CD4-positive, CD25-positive, alpha-beta regulatory T cell (primary cell): ENCODE data around the gene BCR. TPM values are rescaled to one million over a fixed set of nuclear protein-coding genes. Genes with fewer than 3 reads are reported as not detected.

Source experiments
- ATAC-seq, 2 donors: fragments of 150-1000 bp; cut with Tn5 transposase; one replicate each; pipeline ENCODE4 v1.10.0; 2021; ENCODE audit warnings: low read depth in 2 of 2, moderate number of reproducible peaks in 2 of 2, moderate library complexity in 1 of 2
- DNase-seq, 3 donors: peaks; one replicate each; pipeline versions ENCODE4 v3.0.0 to v3.0.0-alpha.2; 2012 to 2022; ENCODE audit warnings: mixed read lengths in 1 of 3
- H3K27ac ChIP-seq: one replicate; pipeline ENCODE4 v1.7.0; 2013; ENCODE audit warnings: mild to moderate bottlenecking, low read length; ENCODE audit not compliant: insufficient read depth, poor library complexity, severe bottlenecking
- H3K27me3 ChIP-seq: one replicate; pipeline ENCODE4 v1.7.0; 2013; ENCODE audit warnings: low read length; ENCODE audit not compliant: control insufficient read depth, insufficient read depth
- H3K36me3 ChIP-seq: one replicate; pipeline ENCODE4 v1.7.0; 2013; ENCODE audit warnings: mild to moderate bottlenecking, low read length, moderate library complexity; ENCODE audit not compliant: control insufficient read depth, insufficient read depth
- H3K4me1 ChIP-seq: 2 replicates; pipeline ENCODE4 v1.7.0; 2013; ENCODE audit warnings: mild to moderate bottlenecking, low read length; ENCODE audit not compliant: insufficient read depth, control insufficient read depth, poor library complexity, severe bottlenecking
- H3K4me3 ChIP-seq: one replicate; pipeline ENCODE4 v1.7.0; 2013; ENCODE audit warnings: low read depth, mild to moderate bottlenecking, low read length, moderate library complexity
- H3K9me3 ChIP-seq, 2 experiments: 1 replicate in 1 of 2; 2 replicates in 1 of 2; pipeline ENCODE4 v1.7.0; 2013; ENCODE audit warnings: low read length in 2 of 2, mild to moderate bottlenecking in 1 of 2, moderate library complexity in 1 of 2; ENCODE audit not compliant: control insufficient read depth in 2 of 2
- H3K27ac Mint-ChIP-seq, 3 donors: one replicate each; pipeline ENCODE4 v1.8.0; 2020 to 2022; ENCODE audit warnings: mild to moderate bottlenecking in 3 of 3, mixed read lengths in 3 of 3, moderate library complexity in 2 of 3
- H3K27me3 Mint-ChIP-seq: one replicate; pipeline ENCODE4 v1.8.0; 2022; ENCODE audit warnings: mild to moderate bottlenecking, mixed read lengths
- H3K36me3 Mint-ChIP-seq: one replicate; pipeline ENCODE4 v1.8.0; 2020; ENCODE audit warnings: mixed read lengths
- H3K4me1 Mint-ChIP-seq, 4 donors: one replicate each; pipeline ENCODE4 v1.8.0; 2020 to 2022; ENCODE audit warnings: mixed read lengths in 4 of 4, mild to moderate bottlenecking in 1 of 4
- H3K4me3 Mint-ChIP-seq, 4 donors: one replicate each; pipeline ENCODE4 v1.8.0; 2020 to 2022; ENCODE audit warnings: mild to moderate bottlenecking in 4 of 4, mixed read lengths in 4 of 4, moderate library complexity in 3 of 4
- H3K9me3 Mint-ChIP-seq, 7 donors: one replicate each; pipeline ENCODE4 v1.8.0; 2020 to 2022; ENCODE audit warnings: mixed read lengths in 7 of 7, mild to moderate bottlenecking in 3 of 7, moderate library complexity in 2 of 7
- polyA plus RNA-seq, 4 donors: library from polyadenylated mRNA; unstranded; fragments of 300-500 nt; fragmentation: Illumina TruSeq; gene quantifications; one replicate each; pipeline ENCODE4 v1.2.3, GENCODE V29; 2021
- total RNA-seq: library from RNA; stranded (reverse); gene quantifications from one replicate; pipeline ENCODE4 v1.2.3, GENCODE V29; 2022

BCR gene
- total and polyA plus RNA-seq, 5 donors from 2014 or later: 2.6 to 66.3 (median 2.8) TPM

GRCh38 chr22:23168391-23169042 lies 11.8 kb upstream of the BCR start:
- H3K9me3 ChIP-seq: no peaks in the 10 kb centered on the region
- H3K27ac ChIP-seq: no peak overlapping the region
- no peak overlapping the region for H3K4me3 Mint-ChIP-seq
- H3K27ac Mint-ChIP-seq: peak overlapping the region in 1 of 3 donors; percentile 36
- H3K36me3 ChIP-seq: no peaks in the 10 kb centered on the region
- DNase-seq: no peak
- no peaks in the 10 kb centered on the region for H3K9me3 Mint-ChIP-seq
- no peaks in the 10 kb centered on the region for H3K27me3 Mint-ChIP-seq
- no peaks in the 10 kb centered on the region for H3K4me1 Mint-ChIP-seq
- no peak overlapping the region for H3K4me3 ChIP-seq
- no peaks in the 10 kb centered on the region for H3K36me3 Mint-ChIP-seq
- no peaks in the 10 kb centered on the region for H3K4me1 ChIP-seq
- H3K27me3 ChIP-seq: no peaks in the 10 kb centered on the region
- no peak for ATAC-seq

GRCh38 chr22:23169043-23169406 lies 11.3 kb upstream of the BCR start:
- no peaks in the 10 kb centered on the region for H3K27me3 Mint-ChIP-seq
- no peaks in the 10 kb centered on the region for H3K4me1 ChIP-seq

GRCh38 chr22:23175817-23176644 lies 4.3 kb upstream of the BCR start:
- Histone ChIP-seq H3K36me3 (no peaks in the 10 kb centered on the region), H3K27ac (no peak overlapping the region), H3K9me3 (no peaks in the 10 kb centered on the region), H3K27me3 (no peaks in the 10 kb centered on the region), H3K4me1 (peaks cover 20% of the 10 kb centered on the region), H3K4me3 (no peak overlapping the region)
- no peak for ATAC-seq
- Mint-ChIP-seq H3K36me3 (peaks cover 3% of the 10 kb centered on the region), H3K9me3 (peaks cover 0 to 7% (median 0%) of the 10 kb centered on the region in 7 donors), H3K27ac (no peak overlapping the region), H3K4me1 (peaks cover 0 to 23% (median 14%) of the 10 kb centered on the region in 4 donors), H3K4me3 (peak overlapping the region in 2 of 4 donors; percentile 4 to 40), H3K27me3 (no peaks in the 10 kb centered on the region)
- peak in 1 of 3 donors; percentile 60 for DNase-seq

More at GRCh38 chr22:23169043-23169406, 11.3 kb upstream of the BCR start:
- DNase-seq (no peak), ATAC-seq (no peak)
- Histone ChIP-seq H3K36me3 (no peaks in the 10 kb centered on the region), H3K27me3 (no peaks in the 10 kb centered on the region), H3K27ac (no peak overlapping the region), H3K9me3 (no peaks in the 10 kb centered on the region), H3K4me3 (no peak overlapping the region)
- H3K36me3 Mint-ChIP-seq: no peaks in the 10 kb centered on the region
- H3K9me3 Mint-ChIP-seq: no peaks in the 10 kb centered on the region
- peaks cover 0 to 3% (median 0%) of the 10 kb centered on the region in 4 donors for H3K4me1 Mint-ChIP-seq
- H3K27ac Mint-ChIP-seq: no peak overlapping the region
- no peak overlapping the region for H3K4me3 Mint-ChIP-seq

DNA sequence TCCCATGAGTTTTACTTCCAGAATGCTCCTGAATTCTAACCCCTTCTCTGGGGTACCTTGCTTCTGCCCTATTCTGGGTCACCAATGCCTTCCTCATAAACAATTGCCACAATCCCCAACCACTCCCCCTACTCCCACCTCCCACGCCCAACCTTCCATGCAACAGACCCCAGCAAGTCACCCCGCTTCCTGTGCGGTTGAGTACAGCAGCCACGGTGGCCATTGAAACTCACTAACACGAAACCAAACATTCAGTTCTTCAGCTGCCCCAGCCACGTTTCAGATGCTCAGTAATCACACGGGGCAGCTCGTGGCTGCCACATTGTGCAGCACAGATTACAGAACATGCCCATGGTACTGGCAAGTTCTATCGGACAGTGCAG lies 3.7 kb upstream of the BCR start:
- H3K36me3 Mint-ChIP-seq: peaks cover 3% of the 10 kb centered on the region
- Histone ChIP-seq H3K4me1 (peaks cover 24% of the 10 kb centered on the region), H3K27me3 (no peaks in the 10 kb centered on the region), H3K27ac (no peak overlapping the region), H3K9me3 (no peaks in the 10 kb centered on the region), H3K36me3 (no peaks in the 10 kb centered on the region), H3K4me3 (no peak overlapping the region)
- peaks cover 0 to 23% (median 14%) of the 10 kb centered on the region in 4 donors for H3K4me1 Mint-ChIP-seq
- H3K27me3 Mint-ChIP-seq: no peaks in the 10 kb centered on the region
- H3K9me3 Mint-ChIP-seq: peaks cover 0 to 7% (median 0%) of the 10 kb centered on the region in 7 donors
- H3K4me3 Mint-ChIP-seq: peak overlapping the region in 2 of 4 donors; percentile 27 to 40
- no peak overlapping the region for H3K27ac Mint-ChIP-seq
- ATAC-seq: no peak
- DNase-seq: no peak

DNA sequence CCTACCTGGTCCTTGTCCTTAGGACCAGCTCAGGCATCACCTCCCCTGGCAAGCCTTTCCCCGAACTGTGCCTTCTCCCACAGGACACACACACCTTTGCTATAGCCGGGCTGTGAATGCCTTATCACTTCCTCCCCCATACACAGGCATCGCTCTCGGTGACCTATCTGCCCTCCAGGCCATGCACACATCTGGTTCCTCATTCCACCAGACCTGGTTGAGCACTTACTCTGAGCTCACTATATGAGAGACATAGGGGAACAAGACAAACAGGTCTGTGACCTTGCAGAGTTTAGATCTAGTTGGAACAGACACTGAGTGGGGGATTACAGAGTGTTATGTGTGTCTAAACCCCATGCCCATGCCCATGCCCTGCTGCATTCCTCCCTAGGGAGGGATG lies 3.1 kb upstream of the BCR start:
- Histone ChIP-seq H3K27ac (no peak overlapping the region), H3K4me1 (peaks cover 30% of the 10 kb centered on the region), H3K4me3 (no peak overlapping the region), H3K36me3 (no peaks in the 10 kb centered on the region), H3K27me3 (no peaks in the 10 kb centered on the region), H3K9me3 (no peaks in the 10 kb centered on the region)
- no peaks in the 10 kb centered on the region for H3K27me3 Mint-ChIP-seq
- H3K27ac Mint-ChIP-seq: no peak overlapping the region
- DNase-seq (no peak), ATAC-seq (no peak)
- peaks cover 3% of the 10 kb centered on the region for H3K36me3 Mint-ChIP-seq
- H3K9me3 Mint-ChIP-seq: peaks cover 0 to 7% (median 0%) of the 10 kb centered on the region in 7 donors
- H3K4me1 Mint-ChIP-seq: peaks cover 0 to 28% (median 15%) of the 10 kb centered on the region in 4 donors
- peak overlapping the region in 1 of 4 donors; percentile 0 for H3K4me3 Mint-ChIP-seq

- H3K9me3 ChIP-seq: no peaks in the 10 kb centered on the region
- Mint-ChIP-seq H3K4me3 (peak overlapping the region; percentile 83 to 96 (median 90)), H3K36me3 (peaks cover 7% of the 10 kb centered on the region), H3K27ac (peak overlapping the region in 2 of 3 donors; percentile 75 to 84), H3K4me1 (peaks cover 6 to 43% (median 28%) of the 10 kb centered on the region in 4 donors), H3K9me3 (peaks cover 0 to 7% (median 0%) of the 10 kb centered on the region in 7 donors), H3K27me3 (no peaks in the 10 kb centered on the region)
- ATAC-seq (peak; percentile 18 to 45), DNase-seq (peak; percentile 47 to 54 (median 47))
- peaks cover 44% of the 10 kb centered on the region for H3K4me1 ChIP-seq
- H3K27me3 ChIP-seq: no peaks in the 10 kb centered on the region
- H3K36me3 ChIP-seq: no peaks in the 10 kb centered on the region
- no peak overlapping the region for H3K27ac ChIP-seq
- H3K4me3 ChIP-seq: no peak overlapping the region
These were observed 1.6 kb upstream of the BCR start for GRCh38 chr22:23178512-23179254.

DNA sequence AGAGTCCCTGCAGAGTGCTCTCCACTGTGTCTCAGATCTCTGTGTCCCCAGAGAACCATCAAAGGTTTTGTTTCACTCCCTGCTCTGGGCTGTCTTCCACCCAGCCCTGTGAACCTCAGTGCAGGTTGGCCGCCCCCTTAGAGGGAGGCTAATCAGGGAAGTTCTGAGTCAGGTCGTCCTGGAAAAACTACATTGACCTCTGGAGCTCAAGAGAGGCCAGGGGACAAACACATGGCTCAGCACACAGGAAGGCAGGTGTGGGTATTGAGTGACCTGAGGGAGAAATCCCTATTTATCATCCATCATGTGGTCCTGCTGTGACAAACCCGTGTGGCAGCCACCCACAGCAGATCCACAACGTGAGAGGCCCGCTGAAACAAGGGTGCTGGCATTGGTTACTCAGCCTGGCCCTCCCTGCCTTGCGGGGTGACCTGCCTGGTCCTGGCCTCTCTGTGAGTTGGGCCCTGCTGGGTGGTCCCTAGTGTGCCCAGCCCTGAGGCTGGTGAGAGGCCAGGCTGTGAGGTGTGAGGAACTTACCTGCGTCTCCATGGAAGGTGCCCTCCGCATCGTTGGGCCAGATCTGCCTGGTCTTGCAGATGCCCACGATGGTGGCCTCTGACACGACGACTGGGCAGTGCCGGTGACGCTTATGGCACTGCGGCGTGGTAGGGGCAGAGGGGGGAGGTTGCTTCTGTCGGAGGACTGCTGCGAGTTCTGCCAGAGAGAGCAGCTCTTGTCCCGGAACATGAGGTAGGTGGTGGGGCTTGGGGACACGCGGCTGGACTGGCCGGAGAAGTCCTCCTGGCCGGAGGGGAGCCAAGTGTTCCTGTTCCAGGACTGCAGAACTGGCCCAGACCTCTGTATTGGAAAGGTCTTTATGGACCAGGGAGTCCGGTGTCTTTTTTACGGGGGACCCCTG lies 669 bp upstream of the BCR start:
- Mint-ChIP-seq H3K4me3 (peak overlapping the region; percentile 83 to 96 (median 90)), H3K4me1 (peaks cover 6 to 53% (median 32%) of the 10 kb centered on the region in 4 donors), H3K27ac (peak overlapping the region in 2 of 3 donors; percentile 48 to 86), H3K9me3 (peaks cover 0 to 7% (median 0%) of the 10 kb centered on the region in 7 donors), H3K36me3 (peaks cover 7% of the 10 kb centered on the region), H3K27me3 (no peaks in the 10 kb centered on the region)
- Histone ChIP-seq H3K4me1 (peaks cover 54% of the 10 kb centered on the region), H3K4me3 (peak overlapping the region; percentile 32), H3K36me3 (no peaks in the 10 kb centered on the region), H3K27me3 (no peaks in the 10 kb centered on the region), H3K9me3 (no peaks in the 10 kb centered on the region), H3K27ac (peak overlapping the region; percentile 51)
- peak in 2 of 3 donors; percentile 15 for DNase-seq
- ATAC-seq: no peak
